A549 (cell line): ENCODE data around the gene BCCIP. TPM values are rescaled to one million over a fixed set of nuclear protein-coding genes. Genes with fewer than 3 reads are reported as not detected.

Experiments
- ATAC-seq, 2 experiments: fragments of 200-7000 bp in 1 of 2; fragments of >200 bp in 1 of 2; cut with Nextera tagmentation in 1 of 2; cut with Tn5 transposase in 1 of 2; 3 replicates each; pipeline versions ENCODE4 v1.8.0 to v1.9.1; 2018 to 2020; ENCODE audit warnings: mild to moderate bottlenecking in 1 of 2, moderate library complexity in 1 of 2
- CTCF ChIA-PET: fragments of 300-600 bp; sonication (Branson Sonifier 250); formaldehyde crosslinking; extraction: SDS; loops from one replicate; lab custom pipeline; 2021; ENCODE audit warnings: antibody characterized with exemption, inconsistent platforms; lab: Yijun Ruan, JAX
- POLR2A ChIA-PET: fragments of 350-600 bp; formaldehyde crosslinking; extraction: SDS; loops from one replicate; lab custom pipeline; 2021; ENCODE audit warnings: antibody characterized with exemption, inconsistent platforms; lab: Yijun Ruan, JAX
- DNase-seq, 2 experiments: peaks; one replicate each; pipeline versions ENCODE4 v3.0.0 to v3.0.0-alpha.2; 2011 to 2016; ENCODE audit warnings: low read depth in 1 of 2, low spot score in 1 of 2
- FAIRE-seq: peaks from 2 replicates; lab custom pipeline; 2011; peaks lifted over from hg19 to GRCh38; lab: Jason Lieb, UNC
- H3K27ac ChIP-seq, 2 experiments: fragments of >200 bp; sonication (Bioruptor Twin); formaldehyde crosslinking; 3 replicates each; pipeline ENCODE4 v1.5.1; 2016 to 2017
- H3K4me1 ChIP-seq: fragments of >200 bp; sonication (Bioruptor Twin); formaldehyde crosslinking; 3 replicates; pipeline ENCODE4 v1.6.1; 2016
- H3K4me2 ChIP-seq: fragments of >200 bp; sonication (Bioruptor Twin); formaldehyde crosslinking; 3 replicates; pipeline ENCODE4 v1.6.1; 2016
- H3K4me3 ChIP-seq: fragments of >200 bp; sonication (Bioruptor Twin); formaldehyde crosslinking; 3 replicates; pipeline ENCODE4 v1.5.1; 2016
- H3K9me3 ChIP-seq: fragments of >200 bp; sonication (Bioruptor Twin); formaldehyde crosslinking; 3 replicates; pipeline ENCODE4 v1.6.1; 2016
- ATOH8 ChIP-seq: fragments of 250-450 bp; sonication (Bioruptor Pico); IDR thresholded peaks from 2 replicates; pipeline ENCODE4 v1.5.0; 2020; ENCODE audit warnings: low read depth, mild to moderate bottlenecking, moderate library complexity
- CBX8 ChIP-seq: fragments of 200-600 bp; sonication (generic); IDR thresholded peaks from 2 replicates; pipeline ENCODE4 v1.6.1; 2016
- CHD4 ChIP-seq: fragments of 200-600 bp; sonication (generic); IDR thresholded peaks from 2 replicates; pipeline ENCODE4 v1.6.1; 2016; ENCODE audit warnings: antibody characterized with exemption, mild to moderate bottlenecking, borderline replicate concordance
- E2F6 ChIP-seq: IDR thresholded peaks from 2 replicates; pipeline ENCODE4 v1.6.1; 2012; ENCODE audit warnings: low read depth, borderline replicate concordance
- FOSB ChIP-seq: fragments of 250-450 bp; sonication (Bioruptor Pico); IDR thresholded peaks from 2 replicates; pipeline ENCODE4 v1.5.0; 2020; ENCODE audit warnings: mild to moderate bottlenecking, moderate library complexity
- GATA3 ChIP-seq: IDR thresholded peaks from 2 replicates; pipeline ENCODE4 v1.6.1; 2012; ENCODE audit warnings: borderline replicate concordance
- HDAC2 ChIP-seq: fragments of 200-600 bp; sonication (generic); IDR thresholded peaks from 2 replicates; pipeline ENCODE4 v1.6.1; 2016
- HEYL ChIP-seq: fragments of 250-450 bp; sonication (Bioruptor Pico); IDR thresholded peaks from 2 replicates; pipeline ENCODE4 v1.8.0; 2021; ENCODE audit warnings: mild to moderate bottlenecking, moderate library complexity
- HOXA7 ChIP-seq: fragments of 250-450 bp; sonication (Bioruptor Pico); IDR thresholded peaks from 2 replicates; pipeline ENCODE4 v1.5.0; 2020; ENCODE audit warnings: mild to moderate bottlenecking, moderate library complexity
- HOXB13 ChIP-seq: fragments of 250-450 bp; sonication (Bioruptor Pico); IDR thresholded peaks from 2 replicates; pipeline ENCODE4 v1.5.0; 2020; ENCODE audit warnings: low read depth, mild to moderate bottlenecking, moderate library complexity
- JUN ChIP-seq, 2 experiments: fragments of >200 bp; sonication (Bioruptor Twin); formaldehyde crosslinking; IDR thresholded peaks; 2 replicates in 1 of 2; 3 replicates in 1 of 2; pipeline ENCODE4 v1.6.1; 2016 to 2017
- MAFK ChIP-seq: fragments of 450-650 bp; IDR thresholded peaks from 2 replicates; pipeline ENCODE4 v1.6.1; 2014; ENCODE audit not compliant: partially characterized antibody
- MAZ ChIP-seq: fragments of 150-350 bp; IDR thresholded peaks from 2 replicates; pipeline ENCODE4 v1.6.1; 2014; ENCODE audit warnings: antibody characterized with exemption, low read depth, low read length, borderline replicate concordance
- NFE2L2 ChIP-seq: fragments of 150-350 bp; conservative IDR thresholded peaks from 2 replicates; pipeline ENCODE4 v1.6.1; 2014; ENCODE audit warnings: low read length
- RAD21 ChIP-seq, 2 experiments: fragments of >200 bp in 1 of 2; sonication (Bioruptor Twin) in 1 of 2; formaldehyde crosslinking in 1 of 2; IDR thresholded peaks in 1 of 2; conservative IDR thresholded peaks in 1 of 2; 2 replicates in 1 of 2; 3 replicates in 1 of 2; pipeline ENCODE4 v1.6.1; 2012 to 2018; ENCODE audit warnings: inconsistent platforms in 1 of 2
- RARB ChIP-seq: fragments of 250-450 bp; sonication (Bioruptor Pico); IDR thresholded peaks from 2 replicates; pipeline ENCODE4 v1.8.0; 2021; ENCODE audit warnings: mild to moderate bottlenecking, moderate library complexity
- SMC3 ChIP-seq: fragments of >200 bp; sonication (Bioruptor Twin); formaldehyde crosslinking; IDR thresholded peaks from 3 replicates; pipeline ENCODE4 v1.6.1; 2018; ENCODE audit warnings: inconsistent platforms
- SREBF2 ChIP-seq: fragments of 450-650 bp; IDR thresholded peaks from 2 replicates; pipeline ENCODE4 v1.6.1; 2014; ENCODE audit warnings: mild to moderate bottlenecking, moderate library complexity
- TFCP2L1 ChIP-seq: fragments of 250-450 bp; sonication (Bioruptor Pico); IDR thresholded peaks from 2 replicates; pipeline ENCODE4 v1.5.0; 2021; ENCODE audit warnings: mild to moderate bottlenecking
- ZNF302 ChIP-seq: fragments of 250-450 bp; sonication (Bioruptor Pico); IDR thresholded peaks from 2 replicates; pipeline ENCODE4 v1.9.0; 2021; ENCODE audit warnings: inconsistent platforms, mild to moderate bottlenecking, moderate library complexity
- ZSCAN20 ChIP-seq: fragments of 250-450 bp; sonication (Bioruptor Pico); IDR thresholded peaks from 2 replicates; pipeline ENCODE4 v1.8.0; 2022; ENCODE audit warnings: mild to moderate bottlenecking, moderate library complexity
- WGBS: methylation state at CpG from one replicate; pipeline ENCODE4 v1.1.6; 2017; ENCODE audit errors: missing lambda C conversion rate; 5-methylcytosine and 5-hydroxymethylcytosine counted together
- polyA plus RNA-seq, 4 experiments: library from polyadenylated mRNA; depleted of rRNA in 3 of 4; stranded (reverse); fragments of >200 nt; fragmentation: RNase III in 1 of 4; extraction: RNeasy Plus Mini Kit Qiagen cat#74134 plus additional on column Dnase treatment in 1 of 4; gene quantifications; 2 replicates in 3 of 4; 3 replicates in 1 of 4; pipeline ENCODE4 v1.2.3, GENCODE V29; 2011 to 2017

BCCIP gene
- polyA plus RNA-seq, 2 of the 4 experiments (the other 2 are of a cell fraction): 130 to 140 TPM

GRCh38 chr10:125857185-125857760, 33.9 kb downstream of the BCCIP start:
- 86% methylated on average over 2 of the region's 2 CpGs for WGBS
- TF ChIP-seq NFE2L2 (no peak), HOXA7 (no peak), ZNF302 (CRISPR knock-in tag) (no peak), GATA3 (no peak), HOXB13 (no peak), JUN (IDR thresholded peaks at IDR 0.05) (no peak), RARB (CRISPR knock-in tag) (no peak), FOSB (CRISPR knock-in tag) (no peak), MAFK (no peak), E2F6 (no peak), ATOH8 (CRISPR knock-in tag) (no peak), SREBF2 (no peak)
- TF ChIP-seq, all 56 proteins: peak for 0
- POLR2A ChIA-PET: no interaction called here
- Histone ChIP-seq H3K27ac (no peak overlapping the region), H3K4me2 (no peak overlapping the region), H3K4me1 (no peaks in the 10 kb centered on the region), H3K4me3 (no peak overlapping the region), H3K9me3 (no peaks in the 10 kb centered on the region)
- no peak for DNase-seq
- ATAC-seq: no peak
- FAIRE-seq: no peak
- CTCF ChIA-PET: interaction anchor here (0.6 to 2.5 kb wide), 9 partner anchors 8 to 715 kb away, joined by 3 to 9 read pairs (median 3); partner anchors contain the start of genes BCCIP and UROS

- no peaks in the 10 kb centered on the region for H3K9me3 ChIP-seq
- no peak for DNase-seq
- ChIA-PET CTCF (interaction anchor here (1.3 to 1.5 kb wide), 2 partner anchors 9 to 11 kb away, joined by 3 to 5 read pairs; no protein-coding TSS in a partner anchor), POLR2A (no interaction called here)
- no peak overlapping the region for H3K27ac ChIP-seq
- no peak overlapping the region for H3K4me3 ChIP-seq
- FAIRE-seq: no peak
- ATAC-seq: no peak
- 89% methylated on average over 4 of the region's 4 CpGs for WGBS
- H3K4me2 ChIP-seq: no peak overlapping the region
- TF ChIP-seq MAZ: no peak
- TF ChIP-seq ZSCAN20 (CRISPR knock-in tag): no peak
- TF ChIP-seq CHD4: no peak
- TF ChIP-seq E2F6: no peak
- no peak for TF ChIP-seq CBX8
- no peak for TF ChIP-seq HEYL (CRISPR knock-in tag)
- TF ChIP-seq TFCP2L1 (CRISPR knock-in tag): no peak
- TF ChIP-seq RAD21 (conservative IDR thresholded peaks at IDR 0.05 in 1 of 2, IDR thresholded peaks at IDR 0.05 in 1 of 2): no peak
- TF ChIP-seq SMC3: no peak
- no peaks in the 10 kb centered on the region for H3K4me1 ChIP-seq
These were observed 35.9 kb downstream of the BCCIP start for GRCh38 chr10:125859128-125859817.

- no peak for TF ChIP-seq HDAC2
- peak; percentile 78 for TF ChIP-seq MAFK
- TF ChIP-seq NFE2L2: no peak
- CTCF ChIA-PET: interaction anchor here (1.6 to 2.1 kb wide), 3 partner anchors 9 to 847 kb away, joined by 3 to 11 read pairs (median 8); no protein-coding TSS in a partner anchor
- POLR2A ChIA-PET: interaction anchor here (0.6 kb wide), 1 partner anchor 11 kb away, joined by 8 read pairs; no protein-coding TSS in a partner anchor
- no peak for DNase-seq
- FAIRE-seq: no peak
- no peak overlapping the region for H3K27ac ChIP-seq
- no peaks in the 10 kb centered on the region for H3K9me3 ChIP-seq
- ATAC-seq: no peak
- H3K4me3 ChIP-seq: no peak overlapping the region
- 89% methylated on average over 3 of the region's 3 CpGs for WGBS
- 0 out of 3 replicates have a peak, but pooled peaks cover 4% of the 10 kb centered on the region for H3K4me1 ChIP-seq
- no peak overlapping the region for H3K4me2 ChIP-seq
These were observed 41.8 kb downstream of the BCCIP start for GRCh38 chr10:125865120-125865519.
